ENCODE results near the gene PLEKHG4B.

DNA sequence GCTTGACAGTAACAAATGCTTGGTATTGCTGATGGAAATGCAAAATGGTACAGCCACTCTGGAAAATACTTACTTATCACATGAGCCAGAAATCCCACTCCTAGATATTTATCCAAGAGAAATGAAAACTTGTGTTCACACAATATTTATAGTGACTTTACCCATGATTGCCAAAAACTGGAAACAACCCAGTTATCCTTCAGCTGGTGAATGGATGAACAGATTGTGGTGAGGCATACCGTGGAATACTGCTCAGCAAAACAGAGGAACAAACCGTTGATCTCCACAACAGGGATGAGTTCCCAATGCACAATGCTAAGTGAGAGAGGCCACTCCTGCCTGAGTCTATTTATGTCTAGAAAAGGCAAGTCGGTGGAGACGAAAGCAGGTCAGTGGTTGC, 58.8 kb downstream of the PLEKHG4B start:
- TF ChIP-seq CTCF (IDR thresholded peaks at IDR 0.05; ENCODE audit: insufficient read depth, low read length, poor library complexity, severe bottlenecking) (no peak), EZH2phosphoT487 (conservative IDR thresholded peaks at IDR 0.05; ENCODE audit: low read length) (no peak)
